ENCODE results near the gene IGF2BP3. TPM values are rescaled to one million over a fixed set of nuclear protein-coding genes. Genes with fewer than 3 reads are reported as not detected.

The IGF2BP3 gene
- total RNA-seq, 1 donor from 2014 or later = 2.0 TPM

DNA sequence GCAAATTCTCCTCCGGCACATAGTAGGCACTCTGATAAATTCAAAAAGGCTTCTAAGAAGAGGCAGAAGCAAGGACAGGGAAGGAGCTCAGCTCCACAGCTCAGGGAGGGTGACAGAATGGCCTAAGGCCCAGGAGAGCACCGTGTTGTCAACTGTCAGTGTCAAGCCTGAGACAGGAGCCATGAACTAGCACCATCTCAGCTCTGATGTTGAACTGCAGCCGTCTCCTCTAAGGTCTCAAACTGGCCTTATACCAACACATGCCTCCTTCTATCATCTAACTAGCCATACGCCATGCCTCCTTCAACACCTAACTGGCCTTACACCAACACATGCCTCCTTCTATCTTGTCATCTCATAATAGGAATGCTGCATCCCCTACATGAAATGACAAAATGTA, 73.0 kb downstream of the IGF2BP3 start:
- H3K4me1 ChIP-seq = no peaks in the 10 kb centered on the region
- TF ChIP-seq CTCF (IDR thresholded peaks at IDR 0.05) = no peak
- DNase-seq = no peak
- no peak overlapping the region for H3K27ac ChIP-seq
- H3K4me3 ChIP-seq = no peak overlapping the region
- H3K9me3 ChIP-seq = no peaks in the 10 kb centered on the region
- no peaks in the 10 kb centered on the region for H3K36me3 ChIP-seq
- H3K27me3 ChIP-seq (ENCODE audit: low read depth) = no peaks in the 10 kb centered on the region
- ATAC-seq = no peak
- intact Hi-C loops (cut with DNase I) = no loop called here

DNA sequence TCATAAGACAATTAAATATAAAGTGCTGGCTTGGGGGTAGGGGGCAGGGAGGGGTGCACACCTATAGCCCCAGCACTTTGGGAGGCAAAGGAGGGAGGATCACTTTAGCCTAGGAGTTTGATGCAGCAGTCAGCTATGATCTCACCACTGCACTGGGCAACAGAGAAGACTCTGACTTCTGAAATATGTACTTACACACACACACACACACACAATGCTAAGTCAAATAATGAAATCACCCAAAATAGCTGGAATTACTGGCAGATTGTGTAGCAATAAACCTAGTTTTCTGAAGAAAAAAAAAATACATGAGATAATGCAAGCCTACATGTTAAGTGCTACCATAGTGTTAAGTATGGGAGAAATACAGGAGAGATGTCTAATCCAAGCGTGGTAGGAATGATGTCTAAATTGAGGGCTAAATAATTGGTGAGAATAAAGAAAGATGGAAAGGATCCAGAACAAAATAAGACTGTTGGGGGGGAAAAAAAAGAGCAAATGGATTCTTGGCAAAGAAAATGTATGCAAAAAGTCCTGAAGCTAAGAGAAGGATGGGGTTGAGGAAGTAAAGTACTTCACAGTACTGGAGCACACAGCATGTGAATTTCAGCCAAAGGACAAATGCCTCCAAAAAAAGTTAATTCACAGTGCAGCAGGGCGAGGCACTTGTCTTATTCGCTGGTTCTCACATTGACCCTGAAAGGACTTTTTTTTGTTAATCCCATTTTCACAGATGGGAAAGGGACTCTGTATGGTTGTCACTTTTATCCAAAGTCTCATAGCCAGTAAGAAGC, 73.9 kb downstream of the IGF2BP3 start:
- TF ChIP-seq CTCF (IDR thresholded peaks at IDR 0.05) = no peak
- DNase-seq (no peak), ATAC-seq (no peak)
- intact Hi-C loops (cut with DNase I) = no loop called here
- H3K4me3 ChIP-seq = no peak overlapping the region
- no peaks in the 10 kb centered on the region for H3K9me3 ChIP-seq
- H3K27me3 ChIP-seq (ENCODE audit: low read depth) = no peaks in the 10 kb centered on the region
- H3K4me1 ChIP-seq = no peaks in the 10 kb centered on the region
- H3K27ac ChIP-seq = no peak overlapping the region
- no peaks in the 10 kb centered on the region for H3K36me3 ChIP-seq

- intact Hi-C loops (cut with DNase I) = no loop called here
- no peak for TF ChIP-seq CTCF (IDR thresholded peaks at IDR 0.05)
- Histone ChIP-seq H3K4me3 (no peak overlapping the region), H3K4me1 (no peaks in the 10 kb centered on the region), H3K27me3 (ENCODE audit: low read depth) (no peaks in the 10 kb centered on the region), H3K36me3 (no peaks in the 10 kb centered on the region), H3K9me3 (no peaks in the 10 kb centered on the region), H3K27ac (no peak overlapping the region)
- no peak for ATAC-seq
- DNase-seq = no peak
These were observed 75.7 kb downstream of the IGF2BP3 start for GRCh38 chr7:23394488-23395171.

DNA sequence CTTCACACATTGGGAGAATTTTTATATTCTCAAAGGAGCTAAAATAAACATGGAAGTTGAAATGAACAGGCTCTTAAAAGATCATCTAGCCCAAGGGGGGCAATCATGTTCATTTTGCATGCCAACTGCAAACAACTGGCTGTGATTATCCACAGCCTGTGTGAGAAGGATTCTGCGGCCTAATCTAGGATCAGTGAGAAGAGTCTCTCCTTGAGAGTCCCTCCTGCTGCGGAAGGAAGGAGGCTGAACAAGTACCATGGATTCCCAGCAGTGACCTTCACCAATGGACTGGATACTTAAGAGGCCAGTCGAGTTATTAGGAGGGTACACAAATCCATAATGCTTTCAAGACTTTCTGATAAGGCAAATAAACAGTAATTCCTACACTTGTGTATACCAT, 76.7 kb downstream of the IGF2BP3 start:
- H3K9me3 ChIP-seq = no peaks in the 10 kb centered on the region
- H3K4me1 ChIP-seq = no peaks in the 10 kb centered on the region
- DNase-seq = no peak
- no peak overlapping the region for H3K4me3 ChIP-seq
- ATAC-seq = no peak
- H3K27me3 ChIP-seq (ENCODE audit: low read depth) = no peaks in the 10 kb centered on the region
- no peak for TF ChIP-seq CTCF (IDR thresholded peaks at IDR 0.05)
- no peak overlapping the region for H3K27ac ChIP-seq
- intact Hi-C loops (cut with DNase I) = no loop called here
- no peaks in the 10 kb centered on the region for H3K36me3 ChIP-seq

GRCh38 chr7:23389701-23390100, 80.6 kb downstream of the IGF2BP3 start:
- Histone ChIP-seq H3K27ac (no peak overlapping the region), H3K27me3 (ENCODE audit: low read depth) (no peaks in the 10 kb centered on the region), H3K4me3 (no peak overlapping the region), H3K9me3 (no peaks in the 10 kb centered on the region), H3K4me1 (no peaks in the 10 kb centered on the region), H3K36me3 (no peaks in the 10 kb centered on the region)
- ATAC-seq = no peak
- DNase-seq = no peak
- TF ChIP-seq CTCF (IDR thresholded peaks at IDR 0.05) = no peak
- intact Hi-C loops (cut with DNase I) = no loop called here

Measured in lower lobe of right lung (tissue), 2 donors.